Endothelial cell of umbilical vein (primary cell): ENCODE data around the gene TARS2. TPM values are rescaled to one million over a fixed set of nuclear protein-coding genes. Genes with fewer than 3 reads are reported as not detected.

Experiments used
- BruUV-seq: library from RNA; stranded (reverse); fragments of 400-500 nt; replicated peaks from 2 replicates; lab custom pipeline; 2021; lab: Mats Ljungman, UMichigan
- CTCF ChIA-PET: fragments of 300-600, 350-600 bp; sonication (Branson Sonifier 250); formaldehyde crosslinking; loops from one replicate; lab custom pipeline; 2021; ENCODE audit warnings: antibody characterized with exemption, inconsistent platforms; lab: Charles Lee
- POLR2A ChIA-PET: fragments of 300-600, 350-600 bp; sonication (Branson Sonifier 250); formaldehyde crosslinking; loops from one replicate; lab custom pipeline; 2021; ENCODE audit warnings: antibody characterized with exemption, inconsistent platforms; lab: Charles Lee
- DNase-seq: peaks from one replicate; pipeline ENCODE4 v3.0.0-alpha.2; 2011; ENCODE audit warnings: low read depth, low spot score
- FAIRE-seq: peaks from 2 replicates; lab custom pipeline; 2011; peaks lifted over from hg19 to GRCh38; lab: Jason Lieb, UNC
- H2AFZ ChIP-seq: 2 replicates; pipeline ENCODE4 v1.6.0; 2012; ENCODE audit warnings: low read depth, low read length, control low read depth, inconsistent platforms
- H3K27ac ChIP-seq: 2 replicates; pipeline ENCODE4 v1.5.1; 2011; ENCODE audit warnings: low read depth, mild to moderate bottlenecking, control low read depth, low read length, moderate library complexity; ENCODE audit not compliant: insufficient read depth
- H3K27me3 ChIP-seq, 2 experiments: 2 replicates each; pipeline versions ENCODE4 v1.6.0 to v1.6.1; 2011; ENCODE audit warnings: low read length in 2 of 2, mixed read lengths in 1 of 2; ENCODE audit not compliant: control insufficient read depth in 2 of 2, insufficient read depth in 2 of 2
- H3K36me3 ChIP-seq, 2 experiments: 2 replicates in 1 of 2; 3 replicates in 1 of 2; pipeline ENCODE4 v1.5.1; 2011; ENCODE audit warnings: low read length in 2 of 2, mild to moderate bottlenecking in 1 of 2, moderate library complexity in 1 of 2; ENCODE audit not compliant: control insufficient read depth in 2 of 2, insufficient read depth in 2 of 2; ENCODE audit errors: extremely low read depth in 1 of 2
- H3K4me1 ChIP-seq: 3 replicates; pipeline ENCODE4 v1.5.1; 2011; ENCODE audit warnings: mild to moderate bottlenecking, low read length; ENCODE audit not compliant: control insufficient read depth, insufficient read depth; ENCODE audit errors: extremely low read depth
- H3K4me2 ChIP-seq: 2 replicates; pipeline ENCODE4 v1.6.1; 2011; ENCODE audit warnings: low read length, control low read depth, mixed read lengths; ENCODE audit not compliant: insufficient read depth
- H3K4me3 ChIP-seq, 3 experiments: fragments of 200-600 bp in 1 of 3; sonication (generic), shearing (Covaris generic) in 1 of 3; replicated peaks in 1 of 3; 2 replicates each; pipeline ENCODE4 v1.5.1; 2011 to 2016; ENCODE audit warnings: control low read depth in 3 of 3, low read length in 3 of 3, mild to moderate bottlenecking in 2 of 3, inconsistent platforms in 1 of 3, low read depth in 1 of 3, moderate library complexity in 1 of 3; ENCODE audit not compliant: insufficient read depth in 1 of 3
- H3K79me2 ChIP-seq: 2 replicates; pipeline ENCODE4 v1.6.0; 2012; ENCODE audit warnings: low read length, inconsistent platforms; ENCODE audit not compliant: control insufficient read depth, insufficient read depth
- H3K9ac ChIP-seq: replicated peaks from 2 replicates; pipeline ENCODE3; 2011; ENCODE audit warnings: low read length, control low read depth; ENCODE audit not compliant: insufficient read depth; ENCODE audit errors: extremely low read depth
- H3K9me1 ChIP-seq: replicated peaks from 3 replicates; pipeline ENCODE4 v1.6.0; 2011; ENCODE audit warnings: mild to moderate bottlenecking, low read length; ENCODE audit not compliant: control insufficient read depth, insufficient read depth; ENCODE audit errors: extremely low read depth
- H3K9me3 ChIP-seq: replicated peaks from 2 replicates; pipeline ENCODE4 v1.5.1; 2012; ENCODE audit warnings: low read length, inconsistent platforms; ENCODE audit not compliant: control insufficient read depth, insufficient read depth
- H4K20me1 ChIP-seq: replicated peaks from 2 replicates; pipeline ENCODE3; 2011; ENCODE audit warnings: mild to moderate bottlenecking, low read length; ENCODE audit not compliant: control insufficient read depth, insufficient read depth; ENCODE audit errors: extremely low read depth
- CTCF ChIP-seq, 2 donors: IDR thresholded peaks; 1 replicate in 1 of 2; 2 replicates in 1 of 2; pipeline ENCODE4 v1.5.1; 2011; ENCODE audit warnings: low read length in 2 of 2, mild to moderate bottlenecking in 2 of 2, moderate library complexity in 2 of 2, control low read depth in 1 of 2, inconsistent platforms in 1 of 2, low read depth in 1 of 2; ENCODE audit not compliant: insufficient read depth in 1 of 2; ENCODE audit errors: extremely low read depth in 1 of 2
- EZH2 ChIP-seq: IDR thresholded peaks from 2 replicates; pipeline ENCODE4 v1.6.1; 2012; ENCODE audit warnings: borderline replicate concordance, low read depth, mild to moderate bottlenecking, moderate library complexity, low read length, inconsistent platforms; ENCODE audit not compliant: severe bottlenecking
- FOS ChIP-seq: IDR thresholded peaks from 2 replicates; pipeline ENCODE4 v1.6.1; 2011; ENCODE audit warnings: mild to moderate bottlenecking, low read length, moderate library complexity, borderline replicate concordance; ENCODE audit not compliant: insufficient read depth
- GATA2 ChIP-seq: IDR thresholded peaks from 2 replicates; pipeline ENCODE4 v1.7.0; 2011; ENCODE audit warnings: low read depth, mild to moderate bottlenecking, moderate library complexity, mixed read lengths, low read length; ENCODE audit not compliant: insufficient read length, insufficient read depth
- JUN ChIP-seq: IDR thresholded peaks from 2 replicates; pipeline ENCODE4 v1.6.1; 2011; ENCODE audit warnings: borderline replicate concordance, low read depth; ENCODE audit not compliant: insufficient read length, insufficient read depth
- MAX ChIP-seq: IDR thresholded peaks from 2 replicates; pipeline ENCODE4 v1.6.1; 2011; ENCODE audit not compliant: insufficient read depth, insufficient read length
- MYC ChIP-seq: IDR thresholded peaks from one replicate; pipeline ENCODE4 v1.6.1; 2011; ENCODE audit warnings: mild to moderate bottlenecking, low read depth, low read length
- POLR2A ChIP-seq: IDR thresholded peaks from 2 replicates; pipeline ENCODE4 v1.6.1; 2012; ENCODE audit warnings: low read depth, mild to moderate bottlenecking, control low read depth, low read length
- POLR2AphosphoS5 ChIP-seq: IDR thresholded peaks from 2 replicates; pipeline ENCODE4 v1.6.1; 2012; ENCODE audit warnings: low read depth, mild to moderate bottlenecking, control low read depth, low read length, moderate library complexity; ENCODE audit not compliant: insufficient read depth
- dilution Hi-C: fragments of 300-500 bp; cut with MboI; formaldehyde crosslinking; loops from one replicate; pipeline ENCODE4 v1.15.0; 2019; ENCODE audit warnings: low sequenced_read_pairs; ENCODE audit not compliant: extremely low pct_ligation_motif_present
- intact Hi-C: fragments of 100-400 bp; cut with micrococcal nuclease; formaldehyde crosslinking; loops from one replicate; pipeline ENCODE4 v1.10.0; 2022
- polyA plus RNA-seq, 4 experiments: library from polyadenylated mRNA; depleted of rRNA in 3 of 4; stranded (reverse) in 3 of 4; unstranded in 1 of 4; fragments of >200 nt; gene quantifications; 2 replicates each; pipeline versions ENCODE4 v1.2.1 to v1.2.3, GENCODE V29; 2011 to 2012; ENCODE audit warnings: missing spikeins in 1 of 4
- total RNA-seq: library from RNA; stranded (reverse); gene quantifications from 2 replicates; pipeline ENCODE4 v1.2.3, GENCODE V29; 2021

TARS2 gene
- total and polyA plus RNA-seq, 2 donors (not counting 3 experiments of a cell fraction or from before 2014, with no cell fraction given), result 21.5 to 22.0 TPM

DNA sequence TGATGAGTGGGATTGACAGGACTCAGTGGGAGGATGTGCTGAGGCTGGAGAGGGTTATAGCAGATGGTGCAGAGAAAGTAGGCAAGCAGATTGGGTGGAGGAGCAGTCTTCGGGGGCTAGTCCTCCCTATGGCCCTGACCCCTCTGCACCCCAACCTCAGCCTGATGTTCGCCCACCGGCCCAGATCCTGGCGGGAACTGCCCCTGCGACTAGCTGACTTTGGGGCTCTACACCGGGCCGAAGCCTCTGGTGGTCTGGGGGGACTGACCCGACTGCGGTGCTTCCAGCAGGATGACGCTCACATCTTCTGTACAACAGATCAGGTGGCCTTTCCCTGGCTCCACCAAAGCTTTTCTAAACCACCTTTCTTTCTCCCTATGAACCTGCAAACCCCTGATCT lies 11.1 kb downstream of the TARS2 start:
- DNase-seq (no peak), FAIRE-seq (no peak)
- Histone ChIP-seq H3K9ac (no peak overlapping the region), H3K27ac (no peak overlapping the region), H3K9me1 (no peaks in the 10 kb centered on the region), H4K20me1 (no peaks in the 10 kb centered on the region), H2AFZ (no peak overlapping the region), H3K79me2 (no peaks in the 10 kb centered on the region), H3K27me3 (no peaks in the 10 kb centered on the region), H3K36me3 (peaks cover 0 to 7% of the 10 kb centered on the region in 2 experiments), H3K4me2 (no peak overlapping the region), H3K4me3 (no peak overlapping the region), H3K4me1 (no peaks in the 10 kb centered on the region), H3K9me3 (no peaks in the 10 kb centered on the region)
- TF ChIP-seq CTCF (IDR thresholded peaks at IDR 0.05; ENCODE audit: extremely low read depth in 1 of 2, insufficient read depth in 1 of 2, low read depth in 1 of 2, low read length in 2 of 2) (no peak), EZH2 (no peak), POLR2AphosphoS5 (no peak), POLR2A (no peak), GATA2 (no peak), MYC (no peak), MAX (no peak), JUN (no peak), FOS (no peak)
- ChIA-PET CTCF (no interaction called here), POLR2A (interaction anchor here (0.7 kb wide), 1 partner anchor 36 kb away, joined by 3 read pairs; no protein-coding TSS in a partner anchor)
- BruUV-seq, result no TSS peak
- intact Hi-C loops (no loop called here), dilution Hi-C loops (no loop called here)
